NT2/D1 (cell line): ENCODE measurements around the gene APOL6.
"Not testable (repeated sequence)": the region's sequence is repeated elsewhere in the genome, so short reads cannot be mapped to it uniquely, and the experiment has no call there.

Experiments
- DNase-seq: peaks from one replicate; pipeline ENCODE4 v3.0.0-alpha.2; 2011; ENCODE audit warnings: low read depth, low spot score
- H3K27me3 ChIP-seq: 2 replicates; pipeline ENCODE4 v1.6.0; 2011; ENCODE audit warnings: mild to moderate bottlenecking; ENCODE audit not compliant: insufficient read length, insufficient read depth
- H3K36me3 ChIP-seq: 2 replicates; pipeline ENCODE4 v1.6.1; 2011; ENCODE audit warnings: mild to moderate bottlenecking, low read length, mixed read lengths; ENCODE audit not compliant: insufficient read depth, insufficient read length
- H3K4me1 ChIP-seq: 2 replicates; pipeline ENCODE4 v1.5.1; 2011; ENCODE audit not compliant: insufficient read depth, insufficient read length
- H3K4me3 ChIP-seq: 2 replicates; pipeline ENCODE4 v1.5.1; 2011; ENCODE audit warnings: low read depth; ENCODE audit not compliant: insufficient read length
- H3K9ac ChIP-seq: 2 replicates; pipeline ENCODE4 v1.6.0; 2011; ENCODE audit warnings: low read depth; ENCODE audit not compliant: insufficient read length
- H3K9me3 ChIP-seq: 2 replicates; pipeline ENCODE4 v1.5.1; 2011; ENCODE audit warnings: mild to moderate bottlenecking, low read length; ENCODE audit not compliant: insufficient read depth
- SUZ12 ChIP-seq: IDR thresholded peaks from 2 replicates; pipeline ENCODE4 v1.6.1; 2011; ENCODE audit not compliant: insufficient read length, insufficient read depth; ENCODE audit errors: extremely low read depth
- YY1 ChIP-seq: IDR thresholded peaks from 2 replicates; pipeline ENCODE4 v1.6.1; 2011; ENCODE audit not compliant: insufficient read length, insufficient read depth
- ZNF274 ChIP-seq: IDR thresholded peaks from 2 replicates; pipeline ENCODE4 v1.6.1; 2011; ENCODE audit warnings: mild to moderate bottlenecking, low read depth, low read length

APOL6 gene

GRCh38 chr22:35656284-35656752 is 8.1 kb downstream of the APOL6 start:
- TF ChIP-seq YY1 (no peak), ZNF274 (no peak), SUZ12 (no peak)
- Histone ChIP-seq H3K27me3 (no peaks in the 10 kb centered on the region), H3K4me1 (no peaks in the 10 kb centered on the region), H3K36me3 (no peaks in the 10 kb centered on the region), H3K9me3 (0 out of 2 replicates have a peak, but pooled peaks cover 10% of the 10 kb centered on the region), H3K4me3 (no peak overlapping the region), H3K9ac (no peak overlapping the region)
- DNase-seq: no peak

- H3K36me3 ChIP-seq: no peaks in the 10 kb centered on the region
- H3K9me3 ChIP-seq: 0 out of 2 replicates have a peak, but pooled peaks cover 10% of the 10 kb centered on the region
- H3K4me1 ChIP-seq: no peaks in the 10 kb centered on the region
- TF ChIP-seq ZNF274 (no peak), SUZ12 (no peak), YY1 (no peak)
- no peak overlapping the region for H3K9ac ChIP-seq
- DNase-seq: no peak
- no peaks in the 10 kb centered on the region for H3K27me3 ChIP-seq
- no peak overlapping the region for H3K4me3 ChIP-seq
Measured at GRCh38 chr22:35657571-35658312, 9.5 kb downstream of the APOL6 start.

DNA sequence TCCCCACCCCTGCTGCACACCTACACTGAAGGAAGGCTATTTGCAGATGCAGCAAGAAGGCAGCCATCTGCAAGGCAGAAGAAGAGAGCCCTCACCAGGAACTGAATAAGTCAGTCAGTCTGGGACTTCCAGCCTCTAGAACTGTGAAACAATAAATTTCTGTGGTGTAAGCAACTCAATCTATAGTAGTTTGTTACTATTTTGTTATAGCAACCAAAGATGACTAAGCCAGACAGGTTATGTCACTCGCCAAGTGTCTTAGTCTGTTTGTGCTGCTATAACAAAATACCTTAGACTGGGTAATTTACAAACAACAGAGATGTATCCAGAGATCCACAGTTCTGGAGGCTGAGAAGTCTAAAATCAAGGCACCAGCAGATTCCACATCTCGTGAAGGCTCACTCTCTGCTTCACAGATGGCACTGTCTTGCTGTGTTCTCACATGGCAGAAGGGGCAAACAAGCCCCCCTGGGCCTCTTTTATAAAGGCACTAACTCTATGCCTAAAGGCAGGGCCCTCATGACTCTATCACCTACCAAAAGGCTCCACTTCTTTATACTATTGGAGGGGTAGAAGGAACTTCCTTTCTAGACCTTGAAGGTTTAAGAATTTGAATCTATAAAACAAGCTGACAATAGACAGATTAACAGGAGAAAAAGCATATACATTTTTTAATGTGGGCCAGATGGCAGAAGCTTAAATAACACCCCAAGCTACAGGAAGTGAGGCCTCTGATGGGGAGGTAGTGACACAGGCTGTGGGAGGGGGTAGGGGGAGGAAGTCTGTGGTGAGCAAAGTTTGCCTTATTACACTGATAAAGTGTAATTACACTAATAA is 12.3 kb downstream of the APOL6 start:
- no peak overlapping the region for H3K4me3 ChIP-seq

DNA sequence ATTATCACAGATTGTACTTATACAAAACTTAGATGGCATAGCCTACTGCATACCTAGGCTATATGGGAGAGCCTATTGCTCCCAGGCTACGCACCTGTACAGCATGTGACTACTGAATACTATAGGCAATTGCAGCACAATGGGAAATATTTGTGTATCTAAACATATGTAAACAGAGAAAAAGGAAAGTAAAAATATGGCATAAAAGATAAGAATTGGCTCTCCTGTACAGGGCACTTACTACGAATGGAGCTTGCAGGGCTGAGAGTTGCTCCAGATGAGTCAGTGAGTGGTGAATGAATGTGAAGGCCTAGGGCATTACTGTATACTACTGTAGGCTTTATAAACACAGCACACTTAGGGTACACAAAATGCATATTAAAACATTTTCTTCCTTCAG is 13.2 kb downstream of the APOL6 start:
- DNase-seq: no peak
- no peak overlapping the region for H3K9ac ChIP-seq
- TF ChIP-seq SUZ12 (no peak), YY1 (no peak), ZNF274 (no peak)
- H3K27me3 ChIP-seq: no peaks in the 10 kb centered on the region
- no peak overlapping the region for H3K4me3 ChIP-seq
- H3K4me1 ChIP-seq: no peaks in the 10 kb centered on the region
- H3K9me3 ChIP-seq: peaks cover 40% of the 10 kb centered on the region
- no peaks in the 10 kb centered on the region for H3K36me3 ChIP-seq

More for the DNA sequence above, 12.3 kb downstream of the APOL6 start:
- no peaks in the 10 kb centered on the region for H3K27me3 ChIP-seq
- TF ChIP-seq ZNF274 (no peak), YY1 (no peak), SUZ12 (no peak)
- DNase-seq: no peak
- no peaks in the 10 kb centered on the region for H3K36me3 ChIP-seq
- peaks cover 32% of the 10 kb centered on the region for H3K9me3 ChIP-seq
- H3K4me1 ChIP-seq: no peaks in the 10 kb centered on the region
- no peak overlapping the region for H3K9ac ChIP-seq

GRCh38 chr22:35662914-35663313 is 14.7 kb downstream of the APOL6 start:
- H3K36me3 ChIP-seq: no peaks in the 10 kb centered on the region
- H3K9ac ChIP-seq: no peak overlapping the region
- TF ChIP-seq ZNF274 (no peak), SUZ12 (no peak), YY1 (no peak)
- H3K4me1 ChIP-seq: no peaks in the 10 kb centered on the region
- DNase-seq: no peak
- no peak overlapping the region for H3K4me3 ChIP-seq
- H3K9me3 ChIP-seq: peaks cover 54% of the 10 kb centered on the region
- no peaks in the 10 kb centered on the region for H3K27me3 ChIP-seq

DNA sequence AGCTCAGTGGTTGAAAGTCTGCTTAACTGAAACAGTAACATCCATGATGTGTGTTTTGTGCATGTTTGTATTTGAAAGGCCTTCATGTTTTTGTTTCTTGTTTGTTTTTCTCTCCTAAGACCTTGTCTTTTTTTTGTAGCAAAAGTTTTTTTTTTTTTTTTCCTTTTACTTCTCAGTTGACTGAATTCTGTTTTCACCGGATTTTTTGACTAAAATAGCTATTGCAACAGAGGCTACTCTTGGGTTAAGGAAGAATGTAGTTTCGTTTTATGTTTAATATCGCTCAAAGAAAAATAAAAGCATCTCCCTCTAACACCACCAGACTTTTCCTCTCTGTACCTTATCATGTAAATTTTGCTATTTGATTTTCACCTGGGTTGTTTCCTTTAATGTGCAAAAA is 15.1 kb downstream of the APOL6 start:
- peaks cover 54% of the 10 kb centered on the region for H3K9me3 ChIP-seq
- H3K4me1 ChIP-seq: no peaks in the 10 kb centered on the region
- H3K27me3 ChIP-seq: no peaks in the 10 kb centered on the region
- DNase-seq: no peak
- H3K36me3 ChIP-seq: no peaks in the 10 kb centered on the region
- TF ChIP-seq SUZ12: no peak
- H3K9ac ChIP-seq: no peak overlapping the region
- no peak overlapping the region for H3K4me3 ChIP-seq

GRCh38 chr22:35664955-35665587 is 16.8 kb downstream of the APOL6 start:
- Histone ChIP-seq H3K9ac (no peak overlapping the region), H3K36me3 (no peaks in the 10 kb centered on the region), H3K27me3 (no peaks in the 10 kb centered on the region), H3K9me3 (peaks cover 44% of the 10 kb centered on the region), H3K4me3 (no peak overlapping the region), H3K4me1 (no peaks in the 10 kb centered on the region)
- TF ChIP-seq ZNF274 (no peak), YY1 (no peak), SUZ12 (no peak)
- no peak for DNase-seq

DNA sequence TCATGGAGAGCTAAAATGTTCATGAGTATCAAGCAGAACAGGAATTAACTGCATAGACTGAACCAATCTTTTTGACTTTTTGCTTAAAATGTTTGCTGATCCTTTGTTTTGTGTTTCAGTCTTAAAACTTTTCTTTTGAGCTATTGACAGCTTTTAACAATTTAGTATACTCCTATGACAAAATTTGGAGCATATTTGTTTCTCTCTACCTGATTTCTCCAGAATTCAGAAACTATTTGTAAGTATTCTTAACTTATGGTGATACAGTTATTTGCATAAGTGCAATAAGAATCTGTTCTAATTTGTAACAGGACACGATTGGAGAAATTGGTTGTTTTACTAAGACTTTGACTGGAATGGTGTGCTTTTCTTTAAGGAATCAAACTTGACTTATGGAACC is 18.5 kb downstream of the APOL6 start:
- H3K36me3 ChIP-seq: not testable (repeated sequence)

More for the DNA sequence above, 18.5 kb downstream of the APOL6 start:
- not testable (repeated sequence) for H3K9ac ChIP-seq, H3K27me3 ChIP-seq, DNase-seq, H3K4me1 ChIP-seq, H3K4me3 ChIP-seq
- peaks cover 49% of the 10 kb centered on the region for H3K9me3 ChIP-seq
